Neural crest cell (in vitro differentiated cells): ENCODE measurements around the gene CCDC61. TPM values are rescaled to one million over a fixed set of nuclear protein-coding genes. Genes with fewer than 3 reads are reported as not detected.

Experiments used
- DNase-seq: peaks from one replicate; pipeline ENCODE4 v3.0.0; 2021; ENCODE audit warnings: low read depth, mixed read lengths, low spot score
- H3K27ac Mint-ChIP-seq: one replicate; pipeline ENCODE4 v1.8.0; 2021; ENCODE audit warnings: mild to moderate bottlenecking, mixed read lengths; ENCODE audit not compliant: unreplicated experiment
- H3K27me3 Mint-ChIP-seq: 2 replicates; pipeline ENCODE4 v1.8.0; 2021; ENCODE audit warnings: low read depth, mild to moderate bottlenecking, mixed read lengths
- H3K36me3 Mint-ChIP-seq: 2 replicates; pipeline ENCODE4 v1.8.0; 2021; ENCODE audit warnings: low read depth, mild to moderate bottlenecking, mixed read lengths
- H3K4me1 Mint-ChIP-seq: 2 replicates; pipeline ENCODE4 v1.8.0; 2021; ENCODE audit warnings: mixed read lengths
- H3K4me3 Mint-ChIP-seq: one replicate; pipeline ENCODE4 v1.8.0; 2021; ENCODE audit warnings: mild to moderate bottlenecking, mixed read lengths
- H3K9me3 Mint-ChIP-seq: 2 replicates; pipeline ENCODE4 v1.8.0; 2021; ENCODE audit warnings: mixed read lengths
- total RNA-seq: library from RNA; stranded (reverse); gene quantifications from 2 replicates; pipeline ENCODE4 v1.2.1, GENCODE V29; 2021
- TF ChIP-seq, protein P1 (sequence below): fragments of 200-600 bp; sonication (generic); conservative IDR thresholded peaks from 2 replicates; pipeline ENCODE4 v1.5.0; 2021; ENCODE audit warnings: antibody characterized with exemption, mild to moderate bottlenecking

CCDC61 gene
- total RNA-seq, 1 donor from 2014 or later = 18.1 TPM

DNA sequence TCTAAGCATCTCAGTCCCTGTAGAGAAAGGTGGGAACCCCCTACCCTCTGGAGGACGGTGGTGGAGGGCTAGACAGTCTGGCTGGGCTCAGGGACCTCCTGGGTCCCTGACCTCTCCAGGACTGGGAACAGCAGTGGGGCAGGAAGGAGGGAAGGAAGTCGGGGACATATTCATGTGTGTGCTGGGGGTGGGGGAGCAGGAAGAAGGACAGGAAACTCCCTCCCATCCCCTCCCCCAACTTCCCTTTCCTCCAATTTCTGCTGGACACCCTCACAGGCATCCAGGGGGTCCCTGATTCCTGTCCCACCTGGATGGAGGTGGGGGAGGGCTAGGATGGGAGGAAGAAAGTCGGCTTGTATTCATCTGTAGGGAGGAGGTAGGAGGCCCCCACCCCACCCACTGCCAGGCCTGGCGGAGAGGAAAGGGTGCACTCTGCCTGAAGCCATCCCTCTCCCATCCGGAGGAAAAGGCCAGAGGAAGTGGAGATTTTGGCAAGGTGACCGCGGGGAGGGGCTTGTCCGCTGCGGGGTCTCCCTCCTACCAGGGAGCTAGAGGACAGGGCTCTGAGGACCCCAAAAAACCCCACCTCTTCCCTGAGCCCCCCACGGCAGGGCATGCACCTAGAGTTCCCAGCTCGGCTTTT lies 23.9 kb upstream of the CCDC61 start:
- DNase-seq = no peak
- TF ChIP-seq, protein P1, sequence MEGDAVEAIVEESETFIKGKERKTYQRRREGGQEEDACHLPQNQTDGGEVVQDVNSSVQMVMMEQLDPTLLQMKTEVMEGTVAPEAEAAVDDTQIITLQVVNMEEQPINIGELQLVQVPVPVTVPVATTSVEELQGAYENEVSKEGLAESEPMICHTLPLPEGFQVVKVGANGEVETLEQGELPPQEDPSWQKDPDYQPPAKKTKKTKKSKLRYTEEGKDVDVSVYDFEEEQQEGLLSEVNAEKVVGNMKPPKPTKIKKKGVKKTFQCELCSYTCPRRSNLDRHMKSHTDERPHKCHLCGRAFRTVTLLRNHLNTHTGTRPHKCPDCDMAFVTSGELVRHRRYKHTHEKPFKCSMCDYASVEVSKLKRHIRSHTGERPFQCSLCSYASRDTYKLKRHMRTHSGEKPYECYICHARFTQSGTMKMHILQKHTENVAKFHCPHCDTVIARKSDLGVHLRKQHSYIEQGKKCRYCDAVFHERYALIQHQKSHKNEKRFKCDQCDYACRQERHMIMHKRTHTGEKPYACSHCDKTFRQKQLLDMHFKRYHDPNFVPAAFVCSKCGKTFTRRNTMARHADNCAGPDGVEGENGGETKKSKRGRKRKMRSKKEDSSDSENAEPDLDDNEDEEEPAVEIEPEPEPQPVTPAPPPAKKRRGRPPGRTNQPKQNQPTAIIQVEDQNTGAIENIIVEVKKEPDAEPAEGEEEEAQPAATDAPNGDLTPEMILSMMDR = no peak
- Mint-ChIP-seq H3K27ac (no peak overlapping the region), H3K9me3 (no peaks in the 10 kb centered on the region), H3K4me1 (peaks cover 36% of the 10 kb centered on the region), H3K36me3 (no peaks in the 10 kb centered on the region), H3K27me3 (peaks cover 73% of the 10 kb centered on the region), H3K4me3 (peak overlapping the region; percentile 85)

DNA sequence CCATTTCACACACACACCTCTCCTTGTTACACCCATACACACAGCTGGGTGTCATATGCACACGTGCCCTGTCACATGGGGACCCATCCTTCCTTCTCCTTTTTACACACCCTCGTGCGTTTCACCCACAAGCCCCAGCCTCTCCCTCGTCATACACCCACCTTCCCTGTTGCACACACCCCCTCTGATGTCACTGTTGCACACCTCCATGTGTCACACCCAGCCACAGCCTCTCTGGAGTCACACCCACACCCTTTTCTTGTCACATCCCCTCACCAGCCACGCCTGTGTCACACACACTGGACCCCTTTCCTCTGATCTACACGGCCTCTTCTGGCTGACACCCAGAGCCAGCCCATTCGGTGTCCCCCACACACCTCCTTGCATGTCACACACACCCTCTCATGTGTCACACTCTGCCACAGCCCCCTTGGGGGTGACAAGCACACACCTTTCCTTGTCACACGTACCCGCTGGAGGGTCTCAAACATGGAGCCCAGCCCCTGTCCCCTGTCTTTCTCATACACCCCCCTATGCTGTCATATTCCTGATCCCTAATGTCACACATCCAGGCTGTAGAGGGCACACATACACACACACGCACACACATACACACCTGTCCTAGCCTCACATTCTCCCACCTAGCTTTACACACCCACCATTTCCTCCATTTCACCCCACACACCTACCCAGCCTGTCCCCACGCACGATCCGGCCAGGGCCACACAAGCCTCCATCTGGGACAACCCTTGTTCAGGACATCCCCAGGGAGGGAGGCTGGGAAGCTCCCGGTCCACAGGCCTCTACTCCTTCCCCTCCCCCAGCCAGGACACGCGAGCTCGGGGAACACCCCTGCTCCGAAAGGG lies 23.0 kb upstream of the CCDC61 start:
- H3K4me1 Mint-ChIP-seq = peaks cover 38% of the 10 kb centered on the region
- no peaks in the 10 kb centered on the region for H3K36me3 Mint-ChIP-seq
- peaks cover 73% of the 10 kb centered on the region for H3K27me3 Mint-ChIP-seq
- no peaks in the 10 kb centered on the region for H3K9me3 Mint-ChIP-seq
- DNase-seq = no peak
- H3K27ac Mint-ChIP-seq = peak overlapping the region; percentile 79
- peak overlapping the region; percentile 85 for H3K4me3 Mint-ChIP-seq
- TF ChIP-seq, protein P1 = no peak

DNA sequence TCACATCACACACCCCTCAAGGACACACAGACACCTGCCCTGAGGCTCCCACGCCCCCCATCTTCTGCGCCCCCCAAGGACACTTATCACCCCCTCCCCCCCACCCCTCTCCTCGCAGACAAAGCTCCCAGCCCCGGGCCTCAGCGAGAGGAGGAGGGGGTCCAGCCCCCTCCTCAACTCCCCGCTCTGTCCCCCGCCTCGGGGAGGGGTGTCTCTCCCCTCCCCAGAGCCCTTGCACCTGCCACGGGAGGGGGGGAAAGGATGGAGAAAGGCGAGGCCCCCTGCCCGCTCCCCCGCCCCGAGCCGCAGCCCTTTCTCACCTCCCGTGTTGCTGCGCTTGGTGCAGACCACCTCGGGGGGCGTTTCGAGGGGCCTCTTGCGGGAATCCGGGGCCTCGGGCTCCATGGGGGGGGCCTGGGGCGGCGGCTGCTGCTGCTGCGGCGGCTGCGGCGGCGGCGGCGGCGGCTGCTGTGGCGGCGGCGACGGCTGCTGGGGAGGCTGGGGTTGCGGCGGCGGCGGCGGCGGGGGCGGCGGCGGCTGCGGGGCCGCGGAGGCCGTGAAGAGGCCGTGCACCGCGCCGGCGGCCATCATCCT lies 22.2 kb upstream of the CCDC61 start:
- H3K27me3 Mint-ChIP-seq = peaks cover 77% of the 10 kb centered on the region
- peak overlapping the region; percentile 85 for H3K4me3 Mint-ChIP-seq
- no peak for DNase-seq
- H3K9me3 Mint-ChIP-seq = no peaks in the 10 kb centered on the region
- peaks cover 35% of the 10 kb centered on the region for H3K4me1 Mint-ChIP-seq
- no peak overlapping the region for H3K27ac Mint-ChIP-seq
- TF ChIP-seq, protein P1 = no peak
- no peaks in the 10 kb centered on the region for H3K36me3 Mint-ChIP-seq

DNA sequence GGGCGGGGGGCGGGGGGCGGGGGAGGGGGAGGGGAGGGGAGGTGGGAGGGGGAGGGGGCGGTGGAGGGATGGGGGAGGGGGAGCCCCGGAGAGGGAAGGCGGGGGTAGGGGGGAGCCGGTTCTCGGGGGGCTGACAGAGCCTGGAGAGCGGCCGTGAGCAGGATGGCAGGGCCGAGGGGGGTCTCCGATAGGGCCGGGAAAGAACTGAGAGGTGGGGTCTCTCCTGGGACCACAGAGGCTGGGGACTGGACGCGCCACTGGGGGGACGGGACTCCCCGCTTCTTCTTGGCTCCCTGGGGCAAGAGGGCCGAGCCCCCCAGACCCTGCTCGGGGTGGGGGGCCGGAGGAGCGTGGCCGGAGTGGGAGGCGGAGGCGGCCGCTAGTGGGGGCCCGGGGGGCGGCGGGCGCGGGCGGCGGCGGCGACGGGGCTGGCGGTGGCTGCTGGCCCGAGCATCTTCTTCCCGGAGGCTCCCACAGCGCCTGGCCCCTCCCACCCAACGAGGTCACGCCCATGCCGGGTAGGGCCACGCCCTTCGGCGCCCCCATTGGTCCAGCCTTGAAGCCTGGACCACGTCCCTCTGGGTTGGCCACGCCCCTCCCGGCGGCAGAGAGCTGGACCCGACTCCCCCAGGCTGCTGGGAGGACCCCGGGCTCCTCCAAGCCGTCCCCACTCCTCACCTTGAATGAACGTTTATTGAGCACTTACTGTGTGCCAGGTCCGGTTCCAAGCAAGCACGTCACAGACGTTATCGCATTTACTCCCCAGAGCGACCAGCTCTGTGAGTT lies 21.5 kb upstream of the CCDC61 start, which contains the start of gene NOVA2:
Gene NOVA2 (minus strand): TSS at position 313 of the 786 bp plus-strand sequence. CDS start 514 bp downstream, outside the sequence.
- H3K9me3 Mint-ChIP-seq = no peaks in the 10 kb centered on the region
- peak within 1 kb of the TSS; percentile 85 for H3K4me3 Mint-ChIP-seq
- peak; percentile 89 for DNase-seq
- H3K27ac Mint-ChIP-seq = no peak within 1 kb of the TSS
- H3K4me1 Mint-ChIP-seq = peaks cover 35% of the 10 kb centered on the region
- TF ChIP-seq, protein P1 = no peak
- H3K27me3 Mint-ChIP-seq = peaks cover 71% of the 10 kb centered on the region
- H3K36me3 Mint-ChIP-seq = no peaks in the 10 kb centered on the region
